DMS153 treated with DMSO at 0.1 percent for 48 hours (cell line): ENCODE measurements around the gene GLUD1.
"Not testable (repeated sequence)": the region's sequence is repeated elsewhere in the genome, so short reads cannot be mapped to it uniquely, and the experiment has no call there.

Source experiments
- DNase-seq: peaks from one replicate; lab custom pipeline; 2025; ENCODE audit not compliant: unreplicated experiment; lab: John Stamatoyannopoulos, UW

Gene GLUD1

DNA sequence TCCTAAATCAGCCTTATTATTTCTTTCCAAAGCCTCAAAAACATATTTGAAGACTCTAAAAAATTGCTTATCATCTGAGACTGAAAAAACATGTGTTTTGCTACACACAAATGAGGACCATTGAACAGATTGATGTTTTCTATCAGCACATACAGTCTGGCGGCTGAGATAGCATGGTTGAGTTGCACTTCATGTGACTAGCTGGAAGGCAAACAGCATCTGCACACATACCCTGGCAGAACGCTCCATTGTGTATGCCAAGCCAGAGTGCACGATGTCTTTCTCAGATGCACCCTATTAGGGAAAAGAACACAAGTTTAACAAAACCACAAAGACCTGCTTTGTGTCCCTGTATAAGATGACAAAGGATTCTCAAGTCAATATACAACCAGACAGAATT lies 41.5 kb downstream of the GLUD1 start:
- DNase-seq: no peak

DNA sequence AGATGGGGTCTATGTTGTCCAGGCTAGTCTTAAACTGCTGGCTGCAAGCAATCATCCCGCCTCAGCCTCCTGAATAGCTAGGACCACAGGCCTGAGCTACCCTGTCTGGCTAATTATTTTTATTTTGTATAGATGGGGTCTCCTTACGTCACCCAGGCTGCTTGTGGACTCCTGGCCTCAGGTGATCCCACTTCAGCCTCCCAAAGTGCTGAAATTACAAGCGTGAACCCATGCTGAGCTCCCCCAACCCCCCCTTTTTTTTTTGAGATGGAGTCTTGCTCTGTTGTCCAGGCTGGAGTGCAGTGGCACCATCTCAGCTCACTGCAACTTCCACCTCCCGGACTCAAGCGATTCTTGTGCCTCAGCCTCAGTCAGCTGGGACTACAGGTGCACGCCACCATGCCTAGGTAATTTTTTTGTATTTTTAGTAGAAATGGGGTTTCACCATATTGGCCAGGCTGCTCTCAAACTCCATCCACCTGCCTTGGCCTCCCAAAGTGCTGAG lies 49.2 kb downstream of the GLUD1 start:
- no peak for DNase-seq

GRCh38 chr10:87043579-87043978 lies 51.1 kb downstream of the GLUD1 start:
- not testable (repeated sequence) for DNase-seq

DNA sequence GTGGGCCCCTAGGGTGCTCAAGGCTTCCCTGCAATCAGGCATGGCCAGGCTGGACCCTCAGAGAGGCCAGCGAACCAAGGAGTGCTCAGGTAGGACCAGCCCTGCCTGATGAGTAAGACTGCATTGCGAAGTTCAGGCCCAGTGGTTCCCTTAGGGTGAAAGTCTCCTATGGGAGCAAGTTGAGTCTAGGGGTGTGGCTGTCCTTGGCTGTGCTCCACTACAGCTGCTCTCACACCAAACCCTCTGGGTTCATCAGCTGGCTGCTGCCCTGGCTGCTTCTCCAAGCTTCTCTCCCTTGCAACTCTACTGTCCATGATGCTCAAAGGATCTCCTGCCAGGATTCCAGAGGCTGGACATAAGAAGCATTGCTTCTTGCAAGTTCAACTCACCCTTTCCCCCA lies 55.9 kb downstream of the GLUD1 start:
- DNase-seq: no peak

DNA sequence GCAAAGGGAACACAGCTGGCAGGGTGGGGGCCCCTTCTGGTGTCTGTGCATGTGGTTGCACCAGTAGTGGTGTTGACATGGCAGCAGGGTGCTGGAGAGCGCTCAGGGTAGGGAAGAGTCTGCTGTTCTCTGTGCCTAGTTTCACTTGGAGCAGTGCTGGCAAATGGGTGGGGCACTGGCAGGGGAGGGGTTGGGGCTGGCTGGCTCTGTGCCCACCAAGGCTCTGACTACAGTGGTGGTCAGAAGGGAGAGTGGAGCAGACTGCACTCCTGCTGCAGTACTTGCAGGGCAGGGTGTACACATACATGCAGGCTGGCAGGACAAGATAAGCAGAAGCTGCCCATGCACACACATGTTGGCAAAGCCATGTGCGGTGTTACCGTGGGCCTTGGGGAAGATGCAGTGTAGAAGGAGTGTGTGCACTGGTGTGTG lies 56.3 kb downstream of the GLUD1 start:
- no peak for DNase-seq

DNA sequence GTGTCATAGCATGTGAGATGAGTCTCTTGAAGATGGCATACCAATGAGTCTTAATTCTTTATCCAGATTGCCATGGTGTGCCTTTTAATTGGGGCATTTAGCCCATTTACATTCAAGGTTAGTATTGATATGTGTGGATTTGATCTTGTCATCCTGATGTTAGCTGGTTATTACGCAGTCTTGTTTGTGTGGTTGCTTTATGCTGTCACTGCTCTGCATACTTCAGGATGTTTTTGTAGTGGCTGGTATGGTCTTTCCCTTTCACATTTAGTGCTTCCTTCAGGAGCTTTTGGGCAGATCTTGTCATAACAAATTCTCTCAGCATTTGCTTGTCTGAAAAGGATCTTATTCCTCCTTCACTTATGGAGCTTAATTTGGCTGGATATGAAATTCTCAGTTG lies 58.0 kb downstream of the GLUD1 start:
- no peak for DNase-seq

DNA sequence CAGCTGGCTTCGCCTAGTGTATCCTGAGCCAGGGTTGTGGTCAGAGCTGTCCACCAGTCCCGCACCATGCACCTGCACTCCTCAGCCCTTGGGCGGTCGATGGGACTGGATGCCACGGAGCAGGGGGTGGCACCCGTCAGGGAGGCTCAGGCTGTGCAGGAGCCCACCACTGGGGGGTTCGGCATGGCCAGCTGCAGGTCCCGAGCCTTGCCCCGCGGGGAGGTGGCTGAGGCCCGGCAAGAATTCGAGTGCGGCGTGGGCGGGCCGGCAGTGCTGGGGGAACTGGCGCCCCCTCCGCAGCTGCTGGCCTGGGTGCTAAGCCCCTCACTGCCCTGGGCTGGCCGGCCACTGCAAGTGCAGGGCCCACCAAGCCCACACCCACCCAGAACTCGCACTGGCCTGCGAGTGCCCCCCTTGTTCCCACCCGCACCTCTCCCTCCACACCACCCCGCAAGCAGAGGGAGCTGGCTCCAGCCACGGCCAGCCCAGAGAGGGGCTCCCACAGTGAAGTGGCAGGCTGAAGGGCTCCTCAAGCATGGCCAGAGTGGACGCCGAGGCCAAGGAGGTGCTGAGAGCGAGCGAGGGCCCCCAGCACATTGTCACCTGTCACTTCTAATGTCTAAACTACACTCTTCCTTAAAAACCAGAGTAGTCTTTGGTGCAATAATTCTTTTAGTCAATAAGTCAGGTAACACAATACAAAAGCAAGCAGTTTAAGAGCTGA lies 63.6 kb downstream of the GLUD1 start:
- DNase-seq: no peak

DNA sequence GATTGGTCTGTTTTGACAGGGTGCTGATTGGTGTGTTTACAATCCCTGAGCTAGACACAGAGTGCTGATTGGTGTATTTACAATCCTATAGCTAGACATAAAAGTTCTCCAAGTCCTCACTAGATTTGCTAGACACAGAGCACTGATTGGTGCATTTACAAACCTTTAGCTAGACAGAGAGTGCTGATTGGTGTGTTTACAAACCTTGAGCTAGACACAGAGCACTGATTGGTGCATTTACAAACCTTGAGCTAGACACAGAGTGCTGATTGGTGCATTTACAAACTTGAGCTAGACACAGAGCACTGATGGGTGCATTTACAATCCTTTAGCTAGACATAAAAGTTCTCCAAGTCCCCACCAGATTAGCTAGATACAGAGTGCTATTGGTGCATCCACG lies 64.2 kb downstream of the GLUD1 start:
- not testable (repeated sequence) for DNase-seq

DNA sequence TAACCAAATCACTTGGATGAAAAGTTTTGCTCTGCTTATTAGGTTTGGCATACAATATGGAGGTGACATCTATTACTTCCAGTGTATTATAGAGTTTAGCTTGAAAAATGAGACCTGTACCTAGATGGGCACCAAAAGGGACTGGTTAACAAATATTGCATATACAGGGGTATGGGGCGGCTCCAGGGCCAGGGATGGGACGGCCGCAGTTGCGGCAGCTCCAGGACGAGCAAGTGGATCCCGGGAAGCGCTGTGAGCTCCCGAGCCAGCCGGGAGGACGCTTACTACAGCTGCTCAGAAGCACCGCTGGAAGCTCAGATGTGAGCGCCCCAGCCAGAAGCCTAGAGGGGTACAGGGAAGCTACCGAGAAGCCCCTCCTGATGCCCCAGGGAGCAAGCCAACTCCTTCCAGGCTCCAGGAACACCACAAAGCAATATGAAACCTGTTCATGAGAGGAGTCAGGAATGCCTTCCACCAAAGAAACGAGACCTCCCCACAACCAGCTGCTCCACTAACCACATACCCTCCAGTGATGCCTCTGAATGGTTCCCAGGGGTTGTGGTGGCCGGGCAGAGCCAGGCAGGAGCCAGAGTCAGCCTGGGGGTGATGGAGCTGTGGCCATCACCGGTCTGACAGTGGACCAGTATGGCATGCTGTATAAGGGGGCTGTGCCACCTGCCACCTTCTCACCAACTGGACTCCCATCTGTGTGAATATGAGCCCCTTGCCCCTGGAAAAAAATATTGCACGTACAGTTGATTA lies 67.7 kb downstream of the GLUD1 start:
- DNase-seq: not testable (repeated sequence)

GRCh38 chr10:87025285-87025958 lies 69.2 kb downstream of the GLUD1 start:
- DNase-seq: not testable (repeated sequence)

GRCh38 chr10:87020056-87020455 lies 74.6 kb downstream of the GLUD1 start, which contains the start of gene FAM25A:
Gene FAM25A (plus strand): TSS chr10:87020294. CDS start chr10:87020325, 31 bp downstream.
- not testable (repeated sequence) for DNase-seq

GRCh38 chr10:87019504-87019903 lies 75.1 kb downstream of the GLUD1 start:
- DNase-seq: not testable (repeated sequence)

DNA sequence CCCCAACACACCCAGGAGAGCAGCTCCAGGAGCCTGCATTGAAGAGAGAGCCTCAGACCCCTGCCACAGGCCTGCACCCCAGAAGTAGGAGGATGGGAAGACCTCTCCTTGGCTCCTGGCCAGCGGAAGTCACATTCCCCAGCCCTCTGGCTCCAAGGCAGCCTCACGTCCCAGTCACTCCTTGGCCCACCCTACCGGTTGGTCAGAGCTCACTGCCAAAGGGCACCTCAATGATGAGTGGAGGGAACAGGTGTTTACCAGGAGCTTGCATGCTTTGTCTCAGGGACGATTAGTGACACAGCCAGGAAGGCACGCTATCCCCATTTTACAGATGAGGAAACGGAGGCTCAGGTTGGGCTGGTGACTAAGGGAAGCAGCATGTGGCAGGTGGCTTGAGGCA lies 75.6 kb downstream of the GLUD1 start:
- DNase-seq: not testable (repeated sequence)

GRCh38 chr10:87018127-87018526 lies 76.5 kb downstream of the GLUD1 start:
- not testable (repeated sequence) for DNase-seq

- DNase-seq: not testable (repeated sequence)
Measured at GRCh38 chr10:87014986-87015716, 79.5 kb downstream of the GLUD1 start.

GRCh38 chr10:87013528-87013927 lies 81.1 kb downstream of the GLUD1 start:
- not testable (repeated sequence) for DNase-seq

GRCh38 chr10:87009134-87009696 lies 85.4 kb downstream of the GLUD1 start:
- DNase-seq: not testable (repeated sequence)

- not testable (repeated sequence) for DNase-seq
Measured at GRCh38 chr10:87008303-87008702, 86.3 kb downstream of the GLUD1 start.

DNA sequence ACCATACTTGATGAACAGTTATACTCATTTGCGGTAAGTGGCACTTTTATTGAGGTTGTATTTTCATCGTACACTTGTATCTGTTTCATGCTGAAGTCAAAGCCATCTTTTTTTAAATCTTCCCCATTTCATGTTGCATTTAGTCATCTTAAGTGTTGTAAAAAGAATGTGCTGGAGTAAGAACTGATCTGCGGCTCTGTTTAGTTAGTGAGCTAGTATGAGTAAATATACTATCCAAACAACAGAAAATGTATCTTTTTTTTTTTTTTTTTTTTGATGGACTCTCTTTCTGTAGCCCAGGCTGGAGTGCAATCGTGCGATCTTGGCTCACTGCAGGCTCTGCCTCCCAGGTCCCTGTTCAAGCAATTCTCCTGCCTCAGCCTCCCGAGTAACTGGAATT lies 87.0 kb downstream of the GLUD1 start:
- DNase-seq: not testable (repeated sequence)

DNA sequence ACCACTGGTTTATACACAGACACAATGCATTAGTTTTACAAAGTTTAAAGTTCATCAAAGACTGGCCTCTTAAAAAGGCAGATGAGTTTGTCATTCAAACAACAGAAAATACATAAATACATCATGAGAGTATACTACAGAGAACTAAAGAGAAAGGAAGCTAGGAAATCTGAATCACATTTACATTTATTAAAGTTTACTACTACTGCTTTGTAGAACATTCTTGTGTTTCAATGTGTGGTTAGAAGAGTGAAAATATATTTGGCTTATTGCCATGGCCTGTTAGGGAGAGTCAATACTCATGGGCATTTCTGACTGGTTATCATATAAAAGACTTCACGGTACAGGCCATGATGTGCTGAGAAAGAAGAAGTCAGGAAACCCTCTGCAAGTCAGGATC lies 87.5 kb downstream of the GLUD1 start:
- not testable (repeated sequence) for DNase-seq
